ENCODE measurements around the gene COQ5.

Gene COQ5

DNA sequence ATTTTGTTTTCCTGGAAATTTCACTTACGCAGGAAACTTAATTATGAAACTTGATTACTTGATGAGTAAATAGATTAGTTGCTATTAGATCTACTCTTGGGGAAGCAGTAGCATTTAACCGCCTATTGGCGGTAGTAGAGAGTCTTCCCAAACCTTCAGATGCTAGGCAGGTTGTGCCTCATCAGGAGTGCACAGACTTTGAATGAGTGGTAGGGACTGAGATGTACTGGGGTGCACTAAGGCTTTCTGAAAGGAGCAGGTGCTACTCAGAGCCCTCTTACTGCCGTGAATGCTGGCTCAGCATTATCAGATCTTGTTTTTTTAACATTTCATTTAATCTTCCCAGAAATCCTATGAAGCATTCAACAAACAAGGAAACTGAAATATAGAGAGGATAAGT lies 75.0 kb downstream of the COQ5 start:
- H3K36me3 ChIP-seq (ENCODE audit: control insufficient read depth in 2 of 2, insufficient read depth in 2 of 2, low read length in 2 of 2), result peaks cover 17 to 27% of the 10 kb centered on the region in 2 donors
- no peak overlapping the region for H3K9ac ChIP-seq (ENCODE audit: low read length in 2 of 2)
- no peaks in the 10 kb centered on the region for H3K9me3 ChIP-seq (ENCODE audit: control insufficient read depth in 2 of 2, low read length in 2 of 2)
- H3K27ac ChIP-seq (ENCODE audit: low read length), result no peak overlapping the region
- no peaks in the 10 kb centered on the region for H3K27me3 ChIP-seq (ENCODE audit: control insufficient read depth in 1 of 2, insufficient read depth in 2 of 2, low read length in 2 of 2)
- no peak overlapping the region for H3K4me3 ChIP-seq (ENCODE audit: low read length in 2 of 2)
- peaks cover 2% of the 10 kb centered on the region for H3K4me1 ChIP-seq (ENCODE audit: control insufficient read depth, insufficient read depth, low read length)

Data from stomach smooth muscle (tissue), 2 donors.